Renal cortex interstitium (tissue), 15 donors: ENCODE measurements around the gene IL17C. TPM values are rescaled to one million over a fixed set of nuclear protein-coding genes. Genes with fewer than 3 reads are reported as not detected.
A peak's percentile ranks its signal among the peaks of the same experiment; 100 is the strongest.

ENCODE experiments used
- DNase-seq, 11 donors: peaks; one replicate each; pipeline ENCODE4 v3.0.0-alpha.2; 2013; ENCODE audit warnings: low read depth in 9 of 11, low spot score in 4 of 11; ENCODE audit errors: extremely low read depth in 1 of 11
- long read RNA-seq, 16 experiments: transcript quantifications; one replicate each; lab custom pipeline, GENCODE V29; 2026
- polyA plus RNA-seq, 3 donors: library from polyadenylated mRNA; unstranded; fragments of 120-200 nt; gene quantifications; one replicate each; pipeline ENCODE4 v1.2.1, GENCODE V29; 2013; ENCODE audit not compliant: insufficient read length in 3 of 3

Gene IL17C
- not detected for polyA plus RNA-seq
- long read RNA-seq, donor 1, result 0 reads
- long read RNA-seq, donor 2, result 0 reads
- long read RNA-seq, donor 3, result 0 reads
- long read RNA-seq, donor 4, result 0 reads
- long read RNA-seq, donor 5, result 0 reads
- long read RNA-seq, donor 6, result 0 reads
- long read RNA-seq, donor 7, partial matches to known transcripts, result 456 of 456 reads
- long read RNA-seq, donor 7, other reads (novel, unspliced or antisense), result 0 of 456 reads
- long read RNA-seq, donor 8, result 0 reads
- long read RNA-seq, donor 9, result 0 reads
- long read RNA-seq, donor 10, result 0 reads
- long read RNA-seq, donor 11, result 0 reads
- long read RNA-seq, donor 12, result 0 reads
- long read RNA-seq, donor 13, result 0 reads
- long read RNA-seq, donor 14, result 0 reads
- long read RNA-seq, donor 15, result 0 reads
- long read RNA-seq, donor 16, partial matches to known transcripts, result 0 of 1 reads
- long read RNA-seq, donor 16, other reads (novel, unspliced or antisense), result 0 of 1 reads

GRCh38 chr16:88638323-88639230 is at the start of gene IL17C:
Gene IL17C (plus strand): TSS chr16:88638572. CDS start chr16:88638642, 70 bp downstream.
- no peak for DNase-seq

- no peak for DNase-seq
These were observed 49.6 kb upstream of the IL17C start for GRCh38 chr16:88588754-88589153.

- no peak for DNase-seq
These were observed 48.9 kb upstream of the IL17C start for GRCh38 chr16:88589441-88589840.

GRCh38 chr16:88591577-88592021 is 46.8 kb upstream of the IL17C start:
- DNase-seq, result no peak

GRCh38 chr16:88593061-88593460 is 45.3 kb upstream of the IL17C start:
- DNase-seq, result no peak

- DNase-seq, result no peak
These were observed 44.9 kb upstream of the IL17C start for GRCh38 chr16:88593489-88593888.

GRCh38 chr16:88593910-88594309 is 44.5 kb upstream of the IL17C start:
- no peak for DNase-seq

- DNase-seq, result no peak
These were observed 43.3 kb upstream of the IL17C start for GRCh38 chr16:88595101-88595500.

GRCh38 chr16:88595921-88596320 is 42.5 kb upstream of the IL17C start:
- DNase-seq, result no peak

GRCh38 chr16:88596483-88596882 is 41.9 kb upstream of the IL17C start:
- no peak for DNase-seq

GRCh38 chr16:88597856-88598491 is 40.4 kb upstream of the IL17C start:
- no peak for DNase-seq

GRCh38 chr16:88599092-88599733 is 39.2 kb upstream of the IL17C start:
- DNase-seq, result peak in 2 of 11 donors; percentile 12 to 28

GRCh38 chr16:88599825-88600538 is 38.4 kb upstream of the IL17C start:
- DNase-seq, result no peak

GRCh38 chr16:88600539-88600896 is 37.9 kb upstream of the IL17C start:
- DNase-seq, result no peak

- DNase-seq, result no peak
These were observed 36.9 kb upstream of the IL17C start for GRCh38 chr16:88601313-88602036.

- no peak for DNase-seq
These were observed 36.3 kb upstream of the IL17C start for GRCh38 chr16:88602091-88602490.

GRCh38 chr16:88605186-88606147 is 32.9 kb upstream of the IL17C start:
- no peak for DNase-seq
